Measurements from ENCODE around the gene PNPLA7. TPM values are rescaled to one million over a fixed set of nuclear protein-coding genes. Genes with fewer than 3 reads are reported as not detected.
A peak's percentile ranks its signal among the peaks of the same experiment; 100 is the strongest.

PNPLA7 gene
- total and polyA plus RNA-seq, 2 of the 8 experiments (the other 6 are each of a cell fraction or from before 2014, with no cell fraction given), result 0.35 to 0.47 TPM

- Histone ChIP-seq H4K5ac (ENCODE audit: insufficient read length, low read depth, low read length) (no peak overlapping the region), H2BK15ac (ENCODE audit: low read length) (no peak overlapping the region; the same call in 1 of the 2 replicates), H3K9me3 (ENCODE audit: insufficient read depth in 2 of 2, low read depth in 1 of 2, low read length in 1 of 2) (peaks cover 4 to 10% of the 10 kb centered on the region in 2 experiments; a peak in 3 of 4 replicates), H3K4me3 (ENCODE audit: extremely low read depth in 1 of 4, insufficient read depth in 2 of 4, low read depth in 3 of 4, low read length in 4 of 4) (no peak overlapping the region), H3K9ac (replicated peaks in 1 of 4; ENCODE audit: extremely low read depth in 1 of 4, low read depth in 3 of 4, low read length in 3 of 4) (no peak overlapping the region), H4K8ac (ENCODE audit: extremely low read depth, insufficient read depth, low read length) (no peak overlapping the region; the same call in 1 of the 2 replicates), H2BK12ac (ENCODE audit: low read depth, low read length) (no peak overlapping the region), H2BK5ac (ENCODE audit: low read depth, low read length) (no peak overlapping the region), H4K20me1 (replicated peaks in 1 of 2; ENCODE audit: control insufficient read depth in 1 of 2, insufficient read depth in 2 of 2, low read length in 2 of 2) (no peaks in the 10 kb centered on the region), H2AFZ (ENCODE audit: low read length) (no peak overlapping the region; the same call in 1 of the 2 replicates), H3K23me2 (ENCODE audit: low read depth, low read length) (no peaks in the 10 kb centered on the region), H3K23ac (ENCODE audit: insufficient read length) (no peak overlapping the region), H3K14ac (ENCODE audit: insufficient read length) (no peak overlapping the region), H3K4ac (replicated peaks; ENCODE audit: insufficient read length, low read depth, low read length) (no peak overlapping the region), H3K79me2 (ENCODE audit: control insufficient read depth in 1 of 2, insufficient read depth in 2 of 2, low read length in 2 of 2) (no peaks in the 10 kb centered on the region), H2BK20ac (ENCODE audit: low read length) (no peak overlapping the region), H3K27me3 (replicated peaks in 1 of 4; ENCODE audit: control insufficient read depth in 3 of 4, extremely low read depth in 1 of 4, insufficient read depth in 3 of 4, low read length in 3 of 4) (no peaks in the 10 kb centered on the region; a peak in 1 of 7 replicates), H3K79me1 (ENCODE audit: low read depth, low read length) (no peaks in the 10 kb centered on the region), H2AK5ac (ENCODE audit: low read depth, low read length) (peak overlapping the region; percentile 40; the same call in 1 of the 2 replicates), H3K27ac (ENCODE audit: low read depth, low read length) (no peak overlapping the region), H3K4me1 (replicated peaks in 1 of 4; ENCODE audit: control insufficient read depth in 3 of 4, insufficient read depth in 4 of 4, low read length in 3 of 4) (no peaks in the 10 kb centered on the region; a peak in 2 of 7 replicates), H3K56ac (replicated peaks; ENCODE audit: insufficient read length, low read depth, low read length) (no peak overlapping the region), H3K18ac (ENCODE audit: extremely low read depth, low read length) (no peak overlapping the region), H3K36me3 (ENCODE audit: control insufficient read depth in 2 of 4, insufficient read depth in 4 of 4, low read length in 3 of 4) (no peaks in the 10 kb centered on the region), H3K4me2 (ENCODE audit: insufficient read depth in 1 of 2, low read depth in 2 of 2, low read length in 2 of 2) (no peak overlapping the region), H4K91ac (replicated peaks; ENCODE audit: insufficient read length, low read length) (no peak overlapping the region), H2BK120ac (replicated peaks; ENCODE audit: low read depth, low read length) (no peak overlapping the region)
- FAIRE-seq, result no peak
- 90% methylated on average over 30 of the region's 36 CpGs; no CpG with 5 or more reads in 1 of the 2 experiments for WGBS, 2 experiments (ENCODE audit: extremely low coverage in 1 of 2, insufficient coverage in 1 of 2, insufficient read length in 1 of 2, insufficient replicate concordance in 2 of 2, low coverage in 1 of 2, low lambda C conversion rate in 2 of 2, missing lambda C conversion rate in 1 of 2)
- ChIA-PET CTCF (ENCODE audit: partially characterized antibody) (interaction anchor here (0.6 to 1.6 kb wide), 8 partner anchors 11 to 101 kb away, joined by 3 to 4 read pairs (median 3); no protein-coding TSS in a partner anchor), POLR2A (ENCODE audit: partially characterized antibody) (interaction anchor here (0.7 to 1.2 kb wide), 2 partner anchors 9 to 238 kb away, joined by 3 read pairs; partner anchors contain the start of gene TUBB4B)
- DNase-seq (ENCODE audit: low read depth in 1 of 2, low spot score in 2 of 2), result no peak
- 0 out of 2 replicates have a peak, but pooled peaks have one; percentile 43 for TF ChIP-seq MAX (IDR thresholded peaks at IDR 0.05)
These were observed 71.0 kb downstream of the PNPLA7 start for GRCh38 chr9:137478962-137479861.

Measured in H1 (cell line).